Measurements from ENCODE around the gene SLC25A18.

DNA sequence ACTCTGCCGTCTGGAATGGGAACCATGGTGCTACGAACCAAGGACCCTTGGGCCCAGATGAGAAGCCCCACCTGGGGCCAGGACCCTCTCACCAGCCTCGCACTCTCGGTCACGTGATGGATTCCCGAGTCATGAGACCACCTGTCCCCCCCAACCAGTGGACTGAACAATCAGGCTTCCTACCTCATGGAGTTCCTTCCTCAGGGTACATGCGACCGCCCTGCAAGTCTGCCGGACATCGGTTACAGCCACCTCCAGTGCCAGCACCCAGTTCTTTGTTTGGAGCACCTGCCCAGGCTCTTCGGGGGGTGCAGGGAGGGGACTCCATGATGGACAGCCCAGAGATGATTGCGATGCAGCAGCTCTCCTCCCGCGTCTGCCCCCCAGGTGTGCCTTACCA, 20.8 kb upstream of the SLC25A18 start:
- TF ChIP-seq, protein P1, sequence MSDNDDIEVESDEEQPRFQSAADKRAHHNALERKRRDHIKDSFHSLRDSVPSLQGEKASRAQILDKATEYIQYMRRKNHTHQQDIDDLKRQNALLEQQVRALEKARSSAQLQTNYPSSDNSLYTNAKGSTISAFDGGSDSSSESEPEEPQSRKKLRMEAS (CRISPR knock-in tag; IDR thresholded peaks at IDR 0.05): no peak
- TF ChIP-seq KAT7 (CRISPR knock-in tag; IDR thresholded peaks at IDR 0.05; ENCODE audit: borderline replicate concordance): no peak
- TF ChIP-seq RELA (CRISPR knock-in tag; IDR thresholded peaks at IDR 0.05; ENCODE audit: borderline replicate concordance): no peak
- TF ChIP-seq, protein P2, sequence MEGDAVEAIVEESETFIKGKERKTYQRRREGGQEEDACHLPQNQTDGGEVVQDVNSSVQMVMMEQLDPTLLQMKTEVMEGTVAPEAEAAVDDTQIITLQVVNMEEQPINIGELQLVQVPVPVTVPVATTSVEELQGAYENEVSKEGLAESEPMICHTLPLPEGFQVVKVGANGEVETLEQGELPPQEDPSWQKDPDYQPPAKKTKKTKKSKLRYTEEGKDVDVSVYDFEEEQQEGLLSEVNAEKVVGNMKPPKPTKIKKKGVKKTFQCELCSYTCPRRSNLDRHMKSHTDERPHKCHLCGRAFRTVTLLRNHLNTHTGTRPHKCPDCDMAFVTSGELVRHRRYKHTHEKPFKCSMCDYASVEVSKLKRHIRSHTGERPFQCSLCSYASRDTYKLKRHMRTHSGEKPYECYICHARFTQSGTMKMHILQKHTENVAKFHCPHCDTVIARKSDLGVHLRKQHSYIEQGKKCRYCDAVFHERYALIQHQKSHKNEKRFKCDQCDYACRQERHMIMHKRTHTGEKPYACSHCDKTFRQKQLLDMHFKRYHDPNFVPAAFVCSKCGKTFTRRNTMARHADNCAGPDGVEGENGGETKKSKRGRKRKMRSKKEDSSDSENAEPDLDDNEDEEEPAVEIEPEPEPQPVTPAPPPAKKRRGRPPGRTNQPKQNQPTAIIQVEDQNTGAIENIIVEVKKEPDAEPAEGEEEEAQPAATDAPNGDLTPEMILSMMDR (IDR thresholded peaks at IDR 0.05): no peak
- TF ChIP-seq ZNF219 (CRISPR knock-in tag; IDR thresholded peaks at IDR 0.05; ENCODE audit: borderline replicate concordance): no peak
- TF ChIP-seq, protein P3, sequence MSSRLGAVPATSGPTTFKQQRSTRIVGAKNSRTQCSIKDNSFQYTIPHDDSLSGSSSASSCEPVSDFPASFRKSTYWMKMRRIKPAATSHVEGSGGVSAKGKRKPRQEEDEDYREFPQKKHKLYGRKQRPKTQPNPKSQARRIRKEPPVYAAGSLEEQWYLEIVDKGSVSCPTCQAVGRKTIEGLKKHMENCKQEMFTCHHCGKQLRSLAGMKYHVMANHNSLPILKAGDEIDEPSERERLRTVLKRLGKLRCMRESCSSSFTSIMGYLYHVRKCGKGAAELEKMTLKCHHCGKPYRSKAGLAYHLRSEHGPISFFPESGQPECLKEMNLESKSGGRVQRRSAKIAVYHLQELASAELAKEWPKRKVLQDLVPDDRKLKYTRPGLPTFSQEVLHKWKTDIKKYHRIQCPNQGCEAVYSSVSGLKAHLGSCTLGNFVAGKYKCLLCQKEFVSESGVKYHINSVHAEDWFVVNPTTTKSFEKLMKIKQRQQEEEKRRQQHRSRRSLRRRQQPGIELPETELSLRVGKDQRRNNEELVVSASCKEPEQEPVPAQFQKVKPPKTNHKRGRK (CRISPR knock-in tag; IDR thresholded peaks at IDR 0.05; ENCODE audit: borderline replicate concordance): no peak
